HepG2 (cell line): Measurements from ENCODE around the gene ATP11A. TPM values are rescaled to one million over a fixed set of nuclear protein-coding genes. Genes with fewer than 3 reads are reported as not detected.

Source experiments
- ATM ChIP-seq: fragments of 450-650 bp; IDR thresholded peaks from 2 replicates; pipeline ENCODE4 v1.7.1; 2017; ENCODE audit warnings: mild to moderate bottlenecking, borderline replicate concordance
- EHMT2 ChIP-seq: fragments of 200-600 bp; sonication (generic); IDR thresholded peaks from 2 replicates; pipeline ENCODE4 v1.7.0; 2017; ENCODE audit warnings: antibody characterized with exemption, low read depth, low read length, borderline replicate concordance
- FOXK2 ChIP-seq: fragments of 450-650 bp; IDR thresholded peaks from 2 replicates; pipeline ENCODE4 v1.6.1; 2016
- NFIC ChIP-seq: IDR thresholded peaks from 2 replicates; pipeline ENCODE4 v1.6.1; 2012; ENCODE audit warnings: mild to moderate bottlenecking, low read length, inconsistent platforms
- RARA ChIP-seq: IDR thresholded peaks from 2 replicates; pipeline ENCODE4 v1.6.1; 2016; ENCODE audit warnings: missing genetic modification reagents, missing compliant biosample characterization
- SNRNP70 ChIP-seq: fragments of 200-400 bp; formaldehyde crosslinking; IDR thresholded peaks from 2 replicates; pipeline ENCODE4 v1.6.1; 2017; ENCODE audit warnings: mild to moderate bottlenecking, low read depth, low read length, moderate library complexity
- TBP ChIP-seq: sonication (generic); formaldehyde crosslinking; IDR thresholded peaks from 2 replicates; pipeline ENCODE4 v1.5.0; 2020; ENCODE audit warnings: missing genetic modification reagents
- ZNF20 ChIP-seq: sonication (generic); formaldehyde crosslinking; IDR thresholded peaks from 2 replicates; pipeline ENCODE4 v1.4.0; 2020; ENCODE audit warnings: mild to moderate bottlenecking, moderate library complexity, missing genetic modification reagents
- ZNF33A ChIP-seq: sonication (generic); formaldehyde crosslinking; IDR thresholded peaks from 2 replicates; pipeline ENCODE4 v1.5.1; 2020; ENCODE audit warnings: missing genetic modification reagents, mild to moderate bottlenecking, moderate library complexity, borderline replicate concordance
- ZNF382 ChIP-seq: sonication (generic); formaldehyde crosslinking; IDR thresholded peaks from 2 replicates; pipeline ENCODE4 v1.5.0; 2020; ENCODE audit warnings: missing genetic modification reagents, mild to moderate bottlenecking, borderline replicate concordance
- ZNF589 ChIP-seq: sonication (generic); formaldehyde crosslinking; conservative IDR thresholded peaks from 2 replicates; pipeline ENCODE4 v1.8.0; 2022; ENCODE audit warnings: mild to moderate bottlenecking, moderate library complexity, missing genetic modification reagents
- ZNF790 ChIP-seq: sonication (generic); formaldehyde crosslinking; IDR thresholded peaks from 2 replicates; pipeline ENCODE4 v1.8.0; 2022; ENCODE audit warnings: missing genetic modification reagents, mild to moderate bottlenecking, borderline replicate concordance
- polyA plus RNA-seq, 8 experiments: library from polyadenylated mRNA; depleted of rRNA in 3 of 8; stranded (reverse) in 7 of 8; unstranded in 1 of 8; fragments of >200 nt; fragmentation: Illumina TruSeq in 4 of 8; extraction: Trizol in 4 of 8; gene quantifications; 2 replicates each; pipeline versions ENCODE4 v1.2.1 to v1.2.3, GENCODE V29; 2011 to 2016; ENCODE audit warnings: low read depth in 4 of 8, missing spikeins in 1 of 8, mixed read lengths in 1 of 8; ENCODE audit not compliant: insufficient read depth in 1 of 8
- total RNA-seq, 5 experiments: library from RNA; depleted of rRNA; stranded (reverse); fragments of >200 nt; fragmentation: Illumina TruSeq; extraction: Trizol; gene quantifications; 2 replicates each; pipeline ENCODE4 v1.2.3, GENCODE V29; 2016; ENCODE audit warnings: low read depth in 1 of 5
- TF ChIP-seq, protein P1 (sequence below): sonication (generic); formaldehyde crosslinking; IDR thresholded peaks from 2 replicates; pipeline ENCODE4 v1.9.0; 2021; ENCODE audit warnings: missing genetic modification reagents, borderline replicate concordance
- TF ChIP-seq, protein P2 (sequence below): sonication (generic); formaldehyde crosslinking; IDR thresholded peaks from 2 replicates; pipeline ENCODE4 v1.5.1; 2020; ENCODE audit warnings: missing genetic modification reagents, mild to moderate bottlenecking, borderline replicate concordance
- TF ChIP-seq, protein P3 (sequence below): sonication (generic); formaldehyde crosslinking; IDR thresholded peaks from 2 replicates; pipeline ENCODE4 v1.4.0; 2020; ENCODE audit warnings: missing genetic modification reagents
- TF ChIP-seq, protein P4 (sequence below): sonication (generic); formaldehyde crosslinking; IDR thresholded peaks from 2 replicates; pipeline ENCODE4 v1.9.0; 2021; ENCODE audit warnings: missing genetic modification reagents, borderline replicate concordance
- TF ChIP-seq, protein P5 (sequence below): sonication (generic); formaldehyde crosslinking; IDR thresholded peaks from 2 replicates; pipeline ENCODE4 v1.9.0; 2021; ENCODE audit warnings: missing genetic modification reagents, mild to moderate bottlenecking, borderline replicate concordance
- TF ChIP-seq, protein P6 (sequence below): IDR thresholded peaks from 2 replicates; pipeline ENCODE4 v1.6.1; 2012; ENCODE audit warnings: low read length, improper control_type of control experiment

ATP11A gene
- total and polyA plus RNA-seq, 2 of the 13 experiments (the other 11 are each of a cell fraction or from before 2014, with no cell fraction given): 18.4 to 20.1 TPM

DNA sequence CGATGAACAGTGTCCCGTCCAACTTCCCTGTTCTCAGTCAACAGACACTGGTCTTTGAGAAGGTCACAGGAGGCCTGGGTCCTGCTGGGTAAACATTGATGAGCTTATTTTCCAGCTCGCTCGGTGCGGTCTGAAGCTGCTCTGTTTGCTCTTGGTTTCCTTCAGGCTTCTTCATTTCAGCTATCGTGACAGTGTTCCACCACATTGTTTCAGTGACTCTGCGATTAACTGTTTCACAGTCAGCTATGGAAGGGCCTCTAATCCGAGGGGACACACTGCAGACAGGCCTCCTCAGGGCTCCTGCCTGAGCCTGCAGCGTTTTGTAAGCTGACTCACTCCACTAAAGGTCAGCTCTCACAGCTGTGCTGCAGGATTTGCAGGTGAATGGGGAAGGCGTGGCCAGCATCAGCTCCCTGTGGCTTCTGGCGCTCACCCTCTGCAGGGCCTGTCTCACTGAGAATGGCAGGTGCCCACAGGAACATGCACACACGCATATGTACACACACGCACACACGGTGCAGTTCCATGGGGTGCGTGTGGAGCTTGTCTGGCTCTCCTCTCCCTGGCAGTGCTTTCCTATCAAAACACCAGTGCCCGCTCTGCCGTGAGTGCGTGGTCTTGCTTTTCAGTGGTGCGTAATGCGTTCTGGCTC is 216.3 kb downstream of the ATP11A start (continued):
- no peak for TF ChIP-seq NFIC
- TF ChIP-seq ZNF33A (CRISPR knock-in tag): no peak
- TF ChIP-seq ZNF790 (CRISPR knock-in tag): no peak
- no peak for TF ChIP-seq ZNF20
- TF ChIP-seq RARA (CRISPR knock-in tag): peak; percentile 27; the same call in 1 of the 2 replicates
- TF ChIP-seq, protein P1, sequence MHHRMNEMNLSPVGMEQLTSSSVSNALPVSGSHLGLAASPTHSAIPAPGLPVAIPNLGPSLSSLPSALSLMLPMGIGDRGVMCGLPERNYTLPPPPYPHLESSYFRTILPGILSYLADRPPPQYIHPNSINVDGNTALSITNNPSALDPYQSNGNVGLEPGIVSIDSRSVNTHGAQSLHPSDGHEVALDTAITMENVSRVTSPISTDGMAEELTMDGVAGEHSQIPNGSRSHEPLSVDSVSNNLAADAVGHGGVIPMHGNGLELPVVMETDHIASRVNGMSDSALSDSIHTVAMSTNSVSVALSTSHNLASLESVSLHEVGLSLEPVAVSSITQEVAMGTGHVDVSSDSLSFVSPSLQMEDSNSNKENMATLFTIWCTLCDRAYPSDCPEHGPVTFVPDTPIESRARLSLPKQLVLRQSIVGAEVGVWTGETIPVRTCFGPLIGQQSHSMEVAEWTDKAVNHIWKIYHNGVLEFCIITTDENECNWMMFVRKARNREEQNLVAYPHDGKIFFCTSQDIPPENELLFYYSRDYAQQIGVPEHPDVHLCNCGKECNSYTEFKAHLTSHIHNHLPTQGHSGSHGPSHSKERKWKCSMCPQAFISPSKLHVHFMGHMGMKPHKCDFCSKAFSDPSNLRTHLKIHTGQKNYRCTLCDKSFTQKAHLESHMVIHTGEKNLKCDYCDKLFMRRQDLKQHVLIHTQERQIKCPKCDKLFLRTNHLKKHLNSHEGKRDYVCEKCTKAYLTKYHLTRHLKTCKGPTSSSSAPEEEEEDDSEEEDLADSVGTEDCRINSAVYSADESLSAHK: no peak
- TF ChIP-seq, protein P2, sequence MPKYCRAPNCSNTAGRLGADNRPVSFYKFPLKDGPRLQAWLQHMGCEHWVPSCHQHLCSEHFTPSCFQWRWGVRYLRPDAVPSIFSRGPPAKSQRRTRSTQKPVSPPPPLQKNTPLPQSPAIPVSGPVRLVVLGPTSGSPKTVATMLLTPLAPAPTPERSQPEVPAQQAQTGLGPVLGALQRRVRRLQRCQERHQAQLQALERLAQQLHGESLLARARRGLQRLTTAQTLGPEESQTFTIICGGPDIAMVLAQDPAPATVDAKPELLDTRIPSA (CRISPR knock-in tag): no peak
- no peak for TF ChIP-seq FOXK2
- no peak for TF ChIP-seq TBP (CRISPR knock-in tag)
- TF ChIP-seq, protein P3, sequence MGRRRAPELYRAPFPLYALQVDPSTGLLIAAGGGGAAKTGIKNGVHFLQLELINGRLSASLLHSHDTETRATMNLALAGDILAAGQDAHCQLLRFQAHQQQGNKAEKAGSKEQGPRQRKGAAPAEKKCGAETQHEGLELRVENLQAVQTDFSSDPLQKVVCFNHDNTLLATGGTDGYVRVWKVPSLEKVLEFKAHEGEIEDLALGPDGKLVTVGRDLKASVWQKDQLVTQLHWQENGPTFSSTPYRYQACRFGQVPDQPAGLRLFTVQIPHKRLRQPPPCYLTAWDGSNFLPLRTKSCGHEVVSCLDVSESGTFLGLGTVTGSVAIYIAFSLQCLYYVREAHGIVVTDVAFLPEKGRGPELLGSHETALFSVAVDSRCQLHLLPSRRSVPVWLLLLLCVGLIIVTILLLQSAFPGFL: no peak
- TF ChIP-seq, protein P4, sequence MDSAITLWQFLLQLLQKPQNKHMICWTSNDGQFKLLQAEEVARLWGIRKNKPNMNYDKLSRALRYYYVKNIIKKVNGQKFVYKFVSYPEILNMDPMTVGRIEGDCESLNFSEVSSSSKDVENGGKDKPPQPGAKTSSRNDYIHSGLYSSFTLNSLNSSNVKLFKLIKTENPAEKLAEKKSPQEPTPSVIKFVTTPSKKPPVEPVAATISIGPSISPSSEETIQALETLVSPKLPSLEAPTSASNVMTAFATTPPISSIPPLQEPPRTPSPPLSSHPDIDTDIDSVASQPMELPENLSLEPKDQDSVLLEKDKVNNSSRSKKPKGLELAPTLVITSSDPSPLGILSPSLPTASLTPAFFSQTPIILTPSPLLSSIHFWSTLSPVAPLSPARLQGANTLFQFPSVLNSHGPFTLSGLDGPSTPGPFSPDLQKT (CRISPR knock-in tag): no peak
- TF ChIP-seq SNRNP70: no peak
- no peak for TF ChIP-seq ZNF382 (CRISPR knock-in tag)
- no peak for TF ChIP-seq ZNF589 (CRISPR knock-in tag)
- TF ChIP-seq, protein P5, sequence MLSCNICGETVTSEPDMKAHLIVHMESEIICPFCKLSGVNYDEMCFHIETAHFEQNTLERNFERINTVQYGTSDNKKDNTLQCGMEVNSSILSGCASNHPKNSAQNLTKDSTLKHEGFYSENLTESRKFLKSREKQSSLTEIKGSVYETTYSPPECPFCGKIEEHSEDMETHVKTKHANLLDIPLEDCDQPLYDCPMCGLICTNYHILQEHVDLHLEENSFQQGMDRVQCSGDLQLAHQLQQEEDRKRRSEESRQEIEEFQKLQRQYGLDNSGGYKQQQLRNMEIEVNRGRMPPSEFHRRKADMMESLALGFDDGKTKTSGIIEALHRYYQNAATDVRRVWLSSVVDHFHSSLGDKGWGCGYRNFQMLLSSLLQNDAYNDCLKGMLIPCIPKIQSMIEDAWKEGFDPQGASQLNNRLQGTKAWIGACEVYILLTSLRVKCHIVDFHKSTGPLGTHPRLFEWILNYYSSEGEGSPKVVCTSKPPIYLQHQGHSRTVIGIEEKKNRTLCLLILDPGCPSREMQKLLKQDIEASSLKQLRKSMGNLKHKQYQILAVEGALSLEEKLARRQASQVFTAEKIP (CRISPR knock-in tag): no peak
- TF ChIP-seq, protein P6, sequence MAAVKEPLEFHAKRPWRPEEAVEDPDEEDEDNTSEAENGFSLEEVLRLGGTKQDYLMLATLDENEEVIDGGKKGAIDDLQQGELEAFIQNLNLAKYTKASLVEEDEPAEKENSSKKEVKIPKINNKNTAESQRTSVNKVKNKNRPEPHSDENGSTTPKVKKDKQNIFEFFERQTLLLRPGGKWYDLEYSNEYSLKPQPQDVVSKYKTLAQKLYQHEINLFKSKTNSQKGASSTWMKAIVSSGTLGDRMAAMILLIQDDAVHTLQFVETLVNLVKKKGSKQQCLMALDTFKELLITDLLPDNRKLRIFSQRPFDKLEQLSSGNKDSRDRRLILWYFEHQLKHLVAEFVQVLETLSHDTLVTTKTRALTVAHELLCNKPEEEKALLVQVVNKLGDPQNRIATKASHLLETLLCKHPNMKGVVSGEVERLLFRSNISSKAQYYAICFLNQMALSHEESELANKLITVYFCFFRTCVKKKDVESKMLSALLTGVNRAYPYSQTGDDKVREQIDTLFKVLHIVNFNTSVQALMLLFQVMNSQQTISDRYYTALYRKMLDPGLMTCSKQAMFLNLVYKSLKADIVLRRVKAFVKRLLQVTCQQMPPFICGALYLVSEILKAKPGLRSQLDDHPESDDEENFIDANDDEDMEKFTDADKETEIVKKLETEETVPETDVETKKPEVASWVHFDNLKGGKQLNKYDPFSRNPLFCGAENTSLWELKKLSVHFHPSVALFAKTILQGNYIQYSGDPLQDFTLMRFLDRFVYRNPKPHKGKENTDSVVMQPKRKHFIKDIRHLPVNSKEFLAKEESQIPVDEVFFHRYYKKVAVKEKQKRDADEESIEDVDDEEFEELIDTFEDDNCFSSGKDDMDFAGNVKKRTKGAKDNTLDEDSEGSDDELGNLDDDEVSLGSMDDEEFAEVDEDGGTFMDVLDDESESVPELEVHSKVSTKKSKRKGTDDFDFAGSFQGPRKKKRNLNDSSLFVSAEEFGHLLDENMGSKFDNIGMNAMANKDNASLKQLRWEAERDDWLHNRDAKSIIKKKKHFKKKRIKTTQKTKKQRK: no peak
- no peak for TF ChIP-seq ATM
- no peak for TF ChIP-seq EHMT2
